IMR-90 (cell line): Measurements from ENCODE around the gene ZDHHC12. TPM values are rescaled to one million over a fixed set of nuclear protein-coding genes. Genes with fewer than 3 reads are reported as not detected.

Source experiments
- ATAC-seq: fragments of 200-7000 bp; cut with Tn5 transposase; 2 replicates; pipeline ENCODE4 v1.9.1; 2020; ENCODE audit warnings: low read depth, mild to moderate bottlenecking, moderate library complexity
- BruUV-seq: library from RNA; stranded (reverse); fragments of 400-500 nt; replicated peaks from 2 replicates; lab custom pipeline; 2021; lab: Mats Ljungman, UMichigan
- CTCF ChIA-PET: fragments of 300-600 bp; formaldehyde crosslinking; extraction: SDS; loops from one replicate; lab custom pipeline; 2021; ENCODE audit warnings: antibody characterized with exemption; lab: Yijun Ruan, JAX
- POLR2A ChIA-PET: fragments of 300-600 bp; sonication (Branson Sonifier 250); formaldehyde crosslinking; loops from one replicate; lab custom pipeline; 2022; ENCODE audit warnings: antibody characterized with exemption; ENCODE audit not compliant: unreplicated experiment; lab: Charles Lee
- DNase-seq: peaks from one replicate; pipeline ENCODE4 v3.0.0; 2013
- H2AFZ ChIP-seq: replicated peaks from 2 replicates; pipeline ENCODE3; 2013; ENCODE audit warnings: low read length, mild to moderate bottlenecking; ENCODE audit not compliant: poor library complexity
- H2AK5ac ChIP-seq: 2 replicates; pipeline ENCODE4 v1.6.1; 2013; ENCODE audit warnings: low read depth, low read length, inconsistent platforms
- H2AK9ac ChIP-seq: replicated peaks from 2 replicates; pipeline ENCODE3; 2013; ENCODE audit warnings: mild to moderate bottlenecking, low read depth, low read length, moderate library complexity; ENCODE audit not compliant: poor library complexity
- H2BK120ac ChIP-seq: 2 replicates; pipeline ENCODE4 v1.6.1; 2013; ENCODE audit warnings: low read depth, low read length, inconsistent platforms
- H2BK15ac ChIP-seq: 3 replicates; pipeline ENCODE4 v1.6.1; 2013; ENCODE audit warnings: low read depth, low read length, inconsistent platforms
- H2BK20ac ChIP-seq: 2 replicates; pipeline ENCODE4 v1.6.1; 2013; ENCODE audit warnings: low read depth, mild to moderate bottlenecking, inconsistent platforms, low read length, moderate library complexity
- H2BK5ac ChIP-seq: 2 replicates; pipeline ENCODE4 v1.6.1; 2013; ENCODE audit warnings: mild to moderate bottlenecking, low read depth, low read length, inconsistent platforms; ENCODE audit not compliant: poor library complexity, severe bottlenecking
- H3K14ac ChIP-seq: replicated peaks from 2 replicates; pipeline ENCODE4 v1.6.1; 2013; ENCODE audit warnings: low read depth, low read length, inconsistent platforms
- H3K18ac ChIP-seq: 2 replicates; pipeline ENCODE4 v1.6.1; 2013; ENCODE audit warnings: low read depth, low read length, control low read depth
- H3K23ac ChIP-seq: 2 replicates; pipeline ENCODE4 v1.6.1; 2013; ENCODE audit warnings: low read depth, low read length, inconsistent platforms
- H3K27ac ChIP-seq: 2 replicates; pipeline ENCODE4 v1.5.1; 2013; ENCODE audit warnings: mild to moderate bottlenecking, control low read depth, low read length; ENCODE audit not compliant: insufficient read depth
- H3K27me3 ChIP-seq: 2 replicates; pipeline ENCODE4 v1.6.1; 2013; ENCODE audit warnings: low read length; ENCODE audit not compliant: control insufficient read depth, insufficient read depth
- H3K36me3 ChIP-seq: 2 replicates; pipeline ENCODE4 v1.6.1; 2013; ENCODE audit warnings: low read length, mixed read lengths; ENCODE audit not compliant: control insufficient read depth, insufficient read depth
- H3K4ac ChIP-seq: 2 replicates; pipeline ENCODE4 v1.6.1; 2013; ENCODE audit warnings: low read depth, low read length, inconsistent platforms
- H3K4me1 ChIP-seq: 2 replicates; pipeline ENCODE4 v1.6.1; 2013; ENCODE audit warnings: low read length, mixed read lengths; ENCODE audit not compliant: control insufficient read depth, insufficient read depth
- H3K4me2 ChIP-seq: 2 replicates; pipeline ENCODE4 v1.6.1; 2013; ENCODE audit warnings: low read depth, mild to moderate bottlenecking, control low read depth, low read length, moderate library complexity
- H3K4me3 ChIP-seq: 2 replicates; pipeline ENCODE4 v1.5.1; 2013; ENCODE audit warnings: low read depth, mild to moderate bottlenecking, control low read depth, low read length, moderate library complexity; ENCODE audit not compliant: insufficient read depth
- H3K56ac ChIP-seq: 2 replicates; pipeline ENCODE4 v1.6.1; 2013; ENCODE audit warnings: low read length, inconsistent platforms; ENCODE audit not compliant: insufficient read depth; ENCODE audit errors: extremely low read depth
- H3K79me1 ChIP-seq, 2 experiments: 2 replicates each; pipeline ENCODE4 v1.6.1; 2013; ENCODE audit warnings: low read length in 2 of 2, inconsistent platforms in 1 of 2, low read depth in 1 of 2
- H3K9ac ChIP-seq: 2 replicates; pipeline ENCODE4 v1.6.1; 2013; ENCODE audit warnings: low read depth, low read length, control low read depth
- H3K9me1 ChIP-seq: 2 replicates; pipeline ENCODE4 v1.6.1; 2013; ENCODE audit warnings: low read length, inconsistent platforms; ENCODE audit not compliant: insufficient read depth
- H3K9me3 ChIP-seq: 2 replicates; pipeline ENCODE4 v1.6.1; 2013; ENCODE audit warnings: low read length; ENCODE audit not compliant: control insufficient read depth, insufficient read depth
- H4K20me1 ChIP-seq: 2 replicates; pipeline ENCODE4 v1.6.1; 2013; ENCODE audit warnings: low read length, inconsistent platforms; ENCODE audit not compliant: insufficient read depth
- H4K5ac ChIP-seq: 2 replicates; pipeline ENCODE4 v1.6.1; 2013; ENCODE audit warnings: mild to moderate bottlenecking, low read depth, low read length, control low read depth
- H4K8ac ChIP-seq, 2 experiments: 2 replicates each; pipeline ENCODE4 v1.6.1; 2013; ENCODE audit warnings: low read depth in 2 of 2, low read length in 2 of 2, control low read depth in 1 of 2, inconsistent platforms in 1 of 2
- H4K91ac ChIP-seq: 2 replicates; pipeline ENCODE4 v1.6.1; 2013; ENCODE audit warnings: low read depth, low read length, inconsistent platforms; ENCODE audit not compliant: insufficient read depth
- FOS ChIP-seq: fragments of 150-350 bp; IDR thresholded peaks from 2 replicates; pipeline ENCODE4 v1.6.1; 2016; ENCODE audit warnings: low read depth, low read length
- MAFK ChIP-seq: IDR thresholded peaks from 2 replicates; pipeline ENCODE4 v1.6.1; 2012; ENCODE audit warnings: low read depth, low read length, improper control_type of control experiment
- POLR2A ChIP-seq: IDR thresholded peaks from 2 replicates; pipeline ENCODE4 v1.6.1; 2012; ENCODE audit warnings: mild to moderate bottlenecking, low read depth, low read length
- RFX5 ChIP-seq: IDR thresholded peaks from 2 replicates; pipeline ENCODE4 v1.8.0; 2012; ENCODE audit warnings: low read depth, mild to moderate bottlenecking, low read length, moderate library complexity
- USF2 ChIP-seq: fragments of 150-350 bp; IDR thresholded peaks from 2 replicates; pipeline ENCODE4 v1.6.1; 2017; ENCODE audit warnings: mild to moderate bottlenecking, antibody characterized with exemption, low read length, low read depth
- WGBS, 2 experiments: methylation state at CpG; one replicate each; pipeline versions ENCODE4 v1.1.5 to v1.1.7; 2013; ENCODE audit warnings: missing lambda C conversion rate in 2 of 2; ENCODE audit not compliant: insufficient read length in 1 of 2; ENCODE audit errors: extremely low coverage in 2 of 2; 5-methylcytosine and 5-hydroxymethylcytosine counted together
- dilution Hi-C: fragments of 300-500 bp; cut with HindIII; formaldehyde crosslinking; loops from one replicate; pipeline ENCODE4 v1.14.3; 2018; ENCODE audit warnings: low sequenced_read_pairs; ENCODE audit not compliant: unreplicated experiment
- in situ Hi-C: fragments of 300-500 bp; cut with MboI; formaldehyde crosslinking; loops from 3 replicates; pipeline ENCODE4 v1.14.3; 2019; ENCODE audit warnings: low sequenced_read_pairs, inconsistent platforms, mixed read lengths
- intact Hi-C: fragments of 100-400 bp; cut with micrococcal nuclease; formaldehyde crosslinking; loops from 2 replicates; pipeline ENCODE4 v1.10.0; 2022
- polyA plus RNA-seq, 3 experiments: library from polyadenylated mRNA; depleted of rRNA; stranded (reverse); fragments of >200 nt; gene quantifications; 2 replicates each; pipeline ENCODE4 v1.2.3, GENCODE V29; 2012; ENCODE audit warnings: low replicate concordance in 1 of 3
- total RNA-seq: library from RNA; depleted of rRNA; stranded (reverse); fragments of >200 nt; gene quantifications from 2 replicates; pipeline ENCODE4 v1.2.3, GENCODE V29; 2012

Gene ZDHHC12
- total and polyA plus RNA-seq, 2 of the 4 experiments (the other 2 are of a cell fraction), result 16.7 to 60.7 TPM

GRCh38 chr9:128727640-128728248, 3.8 kb upstream of the ZDHHC12 start:
- Histone ChIP-seq H3K9me1 (peaks cover 9% of the 10 kb centered on the region), H3K4ac (no peak overlapping the region), H4K91ac (no peak overlapping the region), H3K18ac (no peak overlapping the region), H3K9ac (no peak overlapping the region), H3K14ac (no peak overlapping the region), H4K20me1 (no peaks in the 10 kb centered on the region; the same call in 1 of the 2 replicates), H2AK5ac (no peak overlapping the region), H2BK20ac (no peak overlapping the region), H4K5ac (no peak overlapping the region), H4K8ac (no peak overlapping the region), H2AK9ac (no peak overlapping the region), H2BK120ac (no peak overlapping the region), H3K9me3 (no peaks in the 10 kb centered on the region), H2AFZ (no peak overlapping the region), H3K4me3 (no peak overlapping the region), H2BK15ac (no peak overlapping the region), H3K27me3 (no peaks in the 10 kb centered on the region), H3K36me3 (peaks cover 11% of the 10 kb centered on the region), H3K79me1 (peaks cover 3 to 15% of the 10 kb centered on the region in 2 experiments), H3K56ac (no peak overlapping the region), H2BK5ac (no peak overlapping the region), H3K27ac (no peak overlapping the region), H3K23ac (no peak overlapping the region), H3K4me2 (no peak overlapping the region), H3K4me1 (peaks cover 4% of the 10 kb centered on the region; the same call in 1 of the 2 replicates)
- intact Hi-C loops (no loop called here), dilution Hi-C loops (no loop called here), in situ Hi-C loops (no loop called here)
- ATAC-seq (no peak), DNase-seq (no peak)
- TF ChIP-seq POLR2A (no peak), USF2 (no peak), MAFK (no peak), RFX5 (no peak), FOS (no peak)
- POLR2A ChIA-PET, result no interaction called here
- BruUV-seq, result no TSS peak
- CTCF ChIA-PET, result no interaction called here
- WGBS, 2 experiments, result 88% methylated on average over 3 of the region's 5 CpGs; no CpG with 5 or more reads in 1 of the 2 experiments
